GM12891 (cell line): ENCODE data around the gene HERC5.
"Not testable (repeated sequence)": the region's sequence is repeated elsewhere in the genome, so short reads cannot be mapped to it uniquely, and the experiment has no call there.

Experiments used
- DNase-seq: peaks from one replicate; pipeline ENCODE4 v3.0.0; 2011; ENCODE audit warnings: low spot score; ENCODE audit not compliant: insufficient read length
- FAIRE-seq: peaks from 2 replicates; lab custom pipeline; 2011; peaks lifted over from hg19 to GRCh38; lab: Jason Lieb, UNC
- PAX5 ChIP-seq: IDR thresholded peaks from 2 replicates; pipeline ENCODE4 v1.6.1; 2011; ENCODE audit warnings: low read length, moderate library complexity, mild to moderate bottlenecking; ENCODE audit not compliant: insufficient read depth, severe bottlenecking
- POLR2A ChIP-seq: IDR thresholded peaks from 2 replicates; pipeline ENCODE4 v1.6.1; 2011; ENCODE audit warnings: low read depth, low read length, control low read depth
- POLR2AphosphoS5 ChIP-seq: IDR thresholded peaks from 2 replicates; pipeline ENCODE4 v1.6.1; 2011; ENCODE audit warnings: low read depth, low read length, control low read depth
- POU2F2 ChIP-seq: IDR thresholded peaks from 2 replicates; pipeline ENCODE4 v1.6.1; 2011; ENCODE audit warnings: low read depth, mild to moderate bottlenecking, control low read depth, low read length, moderate library complexity
- SPI1 ChIP-seq: IDR thresholded peaks from 2 replicates; pipeline ENCODE4 v1.6.1; 2011; ENCODE audit warnings: low read depth, low read length, control low read depth
- TAF1 ChIP-seq: IDR thresholded peaks from 2 replicates; pipeline ENCODE4 v1.6.1; 2011; ENCODE audit warnings: low read depth, low read length, control low read depth

HERC5 gene

GRCh38 chr4:88528861-88529260 is 71.9 kb downstream of the HERC5 start:
- DNase-seq (no peak), FAIRE-seq (no peak)
- TF ChIP-seq POLR2AphosphoS5 = no peak
- TF ChIP-seq POLR2A = no peak
- no peak for TF ChIP-seq TAF1
- no peak for TF ChIP-seq SPI1
- TF ChIP-seq PAX5 = no peak
- TF ChIP-seq POU2F2 = no peak

GRCh38 chr4:88531549-88531948 is 74.6 kb downstream of the HERC5 start:
- FAIRE-seq = no peak
- no peak for TF ChIP-seq POLR2AphosphoS5
- no peak for TF ChIP-seq PAX5
- TF ChIP-seq POLR2A = no peak
- no peak for TF ChIP-seq TAF1
- no peak for TF ChIP-seq POU2F2
- TF ChIP-seq SPI1 = no peak
- no peak for DNase-seq

- TF ChIP-seq POLR2A = no peak
- TF ChIP-seq POLR2AphosphoS5 = no peak
- TF ChIP-seq TAF1 = no peak
- no peak for TF ChIP-seq SPI1
- DNase-seq (no peak), FAIRE-seq (no peak)
Measured at GRCh38 chr4:88533088-88533790, 76.3 kb downstream of the HERC5 start.

GRCh38 chr4:88533937-88534750 is 77.2 kb downstream of the HERC5 start:
- FAIRE-seq (no peak), DNase-seq (no peak)

GRCh38 chr4:88535090-88535755 is 78.3 kb downstream of the HERC5 start:
- DNase-seq = no peak
- FAIRE-seq = no peak
- no peak for TF ChIP-seq PAX5
- no peak for TF ChIP-seq POLR2AphosphoS5
- no peak for TF ChIP-seq POLR2A
- no peak for TF ChIP-seq POU2F2
- no peak for TF ChIP-seq TAF1
- no peak for TF ChIP-seq SPI1

More at GRCh38 chr4:88533937-88534750, 77.2 kb downstream of the HERC5 start:
- TF ChIP-seq POLR2AphosphoS5 (no peak), POLR2A (no peak), TAF1 (no peak), PAX5 (no peak), POU2F2 (no peak), SPI1 (no peak)

GRCh38 chr4:88537709-88538108 is 80.8 kb downstream of the HERC5 start:
- DNase-seq = no peak
- no peak for FAIRE-seq
- TF ChIP-seq PAX5 (no peak), SPI1 (no peak), TAF1 (no peak), POLR2A (no peak), POLR2AphosphoS5 (no peak), POU2F2 (no peak)

GRCh38 chr4:88539322-88540068 is 82.6 kb downstream of the HERC5 start:
- peak; percentile 89 for FAIRE-seq
- not testable (repeated sequence) for DNase-seq

GRCh38 chr4:88549815-88550214 is 92.9 kb downstream of the HERC5 start:
- no peak for FAIRE-seq
- no peak for DNase-seq
- no peak for TF ChIP-seq POU2F2
- no peak for TF ChIP-seq POLR2AphosphoS5
- no peak for TF ChIP-seq SPI1
- TF ChIP-seq TAF1 = no peak
- no peak for TF ChIP-seq POLR2A
- TF ChIP-seq PAX5 = no peak
